Right atrium auricular region (tissue), 2 donors: ENCODE measurements around the gene SLC25A25. TPM values are rescaled to one million over a fixed set of nuclear protein-coding genes. Genes with fewer than 3 reads are reported as not detected.
A peak's percentile ranks its signal among the peaks of the same experiment; 100 is the strongest.
"Not testable (repeated sequence)": the region's sequence is repeated elsewhere in the genome, so short reads cannot be mapped to it uniquely, and the experiment has no call there.

Experiments
- DNase-seq: peaks from one replicate; pipeline ENCODE4 v3.0.0-alpha.2; 2019; ENCODE audit warnings: low spot score
- H3K27ac ChIP-seq, 2 donors: fragments of 200-600 bp; sonication (generic); 1 replicate in 1 of 2; 2 replicates in 1 of 2; pipeline ENCODE4 v1.5.1; 2016 to 2019
- H3K27me3 ChIP-seq, 2 donors: fragments of 200-600 bp; sonication (generic); one replicate each; pipeline versions ENCODE4 v1.5.1 to v1.6.0; 2017 to 2019
- H3K36me3 ChIP-seq: fragments of 200-600 bp; sonication (generic); one replicate; pipeline ENCODE4 v1.5.1; 2016
- H3K4me1 ChIP-seq, 2 donors: fragments of 200-600 bp; sonication (generic); one replicate each; pipeline versions ENCODE4 v1.5.1 to v1.6.0; 2017 to 2019
- H3K4me3 ChIP-seq, 2 donors: fragments of 200-600 bp; sonication (generic); 1 replicate in 1 of 2; 2 replicates in 1 of 2; pipeline ENCODE4 v1.5.1; 2017 to 2019; ENCODE audit warnings: mild to moderate bottlenecking in 1 of 2, moderate library complexity in 1 of 2
- H3K9me3 ChIP-seq, 2 donors: fragments of 200-600 bp; sonication (generic); one replicate each; pipeline ENCODE4 v1.5.1; 2019
- total RNA-seq, 2 donors: library from RNA; depleted of rRNA; stranded (reverse); fragments of >200 nt; gene quantifications; one replicate each; pipeline ENCODE4 v1.1.0, GENCODE V29; 2016
- TF ChIP-seq, protein P1 (sequence below), 2 donors: fragments of 200-600 bp; sonication (generic); IDR thresholded peaks; one replicate each; pipeline ENCODE4 v1.5.1; 2019; ENCODE audit warnings: antibody characterized with exemption in 2 of 2

The SLC25A25 gene
- total RNA-seq, 2 donors from 2014 or later, result 8.2 to 11.8 TPM

DNA sequence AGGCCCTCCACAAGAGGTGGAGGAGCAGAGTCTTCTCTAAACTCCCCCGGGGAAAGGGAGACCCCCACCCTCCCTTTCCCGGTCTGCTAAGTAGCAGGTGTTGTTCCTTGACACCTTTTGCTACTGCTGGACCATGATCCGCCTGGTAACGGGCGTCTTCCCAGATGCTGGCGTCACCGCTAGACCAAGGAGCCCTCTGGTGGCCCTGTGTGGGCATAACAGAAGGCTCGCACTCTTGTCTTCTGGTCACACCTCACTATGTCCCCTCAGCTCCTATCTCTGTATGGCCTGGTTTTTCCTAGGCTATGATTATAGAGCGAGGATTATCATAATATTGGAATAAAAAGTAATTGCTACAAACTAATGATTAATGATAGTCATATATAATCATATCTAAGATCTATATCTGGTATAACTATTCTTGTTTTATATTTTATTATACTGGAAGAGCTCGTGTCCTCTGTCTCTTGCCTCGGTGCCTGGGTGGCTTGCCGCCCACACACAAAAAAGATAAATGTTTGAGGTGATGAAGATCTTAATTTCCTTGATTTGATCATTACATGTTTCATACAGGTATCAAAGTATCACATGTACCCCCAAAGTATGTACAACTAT is 62.1 kb downstream of the SLC25A25 start:
- H3K36me3 ChIP-seq, H3K27ac ChIP-seq, H3K9me3 ChIP-seq, H3K4me3 ChIP-seq, H3K27me3 ChIP-seq: not testable (repeated sequence)
- DNase-seq, result peak; percentile 78
- TF ChIP-seq, protein P1, sequence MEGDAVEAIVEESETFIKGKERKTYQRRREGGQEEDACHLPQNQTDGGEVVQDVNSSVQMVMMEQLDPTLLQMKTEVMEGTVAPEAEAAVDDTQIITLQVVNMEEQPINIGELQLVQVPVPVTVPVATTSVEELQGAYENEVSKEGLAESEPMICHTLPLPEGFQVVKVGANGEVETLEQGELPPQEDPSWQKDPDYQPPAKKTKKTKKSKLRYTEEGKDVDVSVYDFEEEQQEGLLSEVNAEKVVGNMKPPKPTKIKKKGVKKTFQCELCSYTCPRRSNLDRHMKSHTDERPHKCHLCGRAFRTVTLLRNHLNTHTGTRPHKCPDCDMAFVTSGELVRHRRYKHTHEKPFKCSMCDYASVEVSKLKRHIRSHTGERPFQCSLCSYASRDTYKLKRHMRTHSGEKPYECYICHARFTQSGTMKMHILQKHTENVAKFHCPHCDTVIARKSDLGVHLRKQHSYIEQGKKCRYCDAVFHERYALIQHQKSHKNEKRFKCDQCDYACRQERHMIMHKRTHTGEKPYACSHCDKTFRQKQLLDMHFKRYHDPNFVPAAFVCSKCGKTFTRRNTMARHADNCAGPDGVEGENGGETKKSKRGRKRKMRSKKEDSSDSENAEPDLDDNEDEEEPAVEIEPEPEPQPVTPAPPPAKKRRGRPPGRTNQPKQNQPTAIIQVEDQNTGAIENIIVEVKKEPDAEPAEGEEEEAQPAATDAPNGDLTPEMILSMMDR (IDR thresholded peaks at IDR 0.05), result peak; percentile 42 to 56
- H3K4me1 ChIP-seq, result peaks cover 0 to 30% of the 10 kb centered on the region in 2 donors

DNA sequence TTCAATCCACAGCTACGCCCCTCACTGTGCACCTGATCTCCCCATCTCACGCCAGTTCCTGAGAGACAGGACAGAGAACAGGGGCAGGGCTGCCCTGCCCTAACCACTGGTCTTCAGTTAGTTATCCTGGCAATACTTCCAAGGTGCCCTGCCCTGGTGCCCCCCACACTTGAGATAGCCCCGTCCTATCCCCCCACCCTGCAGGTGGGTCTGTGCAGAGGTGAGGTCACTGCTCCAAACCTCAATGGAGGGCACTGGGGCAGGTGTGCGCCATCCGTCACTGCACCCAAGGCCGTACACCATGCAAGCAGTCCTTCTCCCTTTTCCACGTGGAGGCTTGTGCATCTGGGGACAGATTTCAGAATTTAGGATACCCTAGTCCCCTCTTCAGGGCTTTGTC is 62.6 kb downstream of the SLC25A25 start:
- not testable (repeated sequence) for DNase-seq, H3K36me3 ChIP-seq, H3K27me3 ChIP-seq, H3K4me3 ChIP-seq, H3K9me3 ChIP-seq, H3K27ac ChIP-seq
- peaks cover 0 to 24% of the 10 kb centered on the region in 2 donors for H3K4me1 ChIP-seq

DNA sequence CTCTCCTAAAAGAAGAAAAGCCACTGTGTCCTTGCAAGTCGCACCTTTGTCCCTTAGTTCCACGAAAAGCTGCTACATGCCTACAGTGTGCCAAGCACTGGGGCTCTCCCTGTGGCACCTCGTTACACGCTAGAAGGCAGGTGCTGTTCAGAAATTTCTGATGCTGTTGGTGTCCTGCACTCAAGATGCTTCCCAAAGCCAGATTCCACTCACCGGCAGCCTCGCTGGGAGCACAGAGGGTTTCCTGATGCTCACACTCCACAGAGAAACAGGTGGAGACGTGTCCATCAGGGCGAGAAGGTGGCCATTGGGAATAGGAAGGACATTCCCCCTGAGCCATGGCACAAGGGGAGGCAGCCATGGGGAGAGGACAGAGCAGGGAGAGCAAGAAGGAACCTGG is 63.3 kb downstream of the SLC25A25 start:
- H3K27ac ChIP-seq, H3K9me3 ChIP-seq, H3K27me3 ChIP-seq, H3K36me3 ChIP-seq, H3K4me3 ChIP-seq, DNase-seq: not testable (repeated sequence)
- H3K4me1 ChIP-seq, result peaks cover 0 to 17% of the 10 kb centered on the region in 2 donors

DNA sequence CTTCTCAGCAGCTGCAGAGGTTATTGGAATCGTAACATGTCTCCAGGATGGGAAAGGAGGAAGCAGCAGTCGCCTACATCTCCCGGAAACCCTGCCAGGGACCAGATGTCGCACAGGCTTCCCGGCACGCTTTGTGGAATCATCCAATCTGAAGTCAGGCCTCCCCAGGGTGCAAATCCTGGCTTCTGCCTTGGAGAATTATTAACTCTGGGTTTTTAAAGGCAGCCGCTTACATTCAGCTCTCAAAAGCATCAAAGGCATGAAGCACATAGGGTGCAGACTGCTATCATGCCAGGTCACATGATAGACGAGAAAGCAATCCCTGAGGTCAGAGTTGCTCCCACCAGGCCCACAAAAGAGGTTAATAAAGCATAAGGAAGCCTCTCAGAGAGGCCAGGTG is 64.1 kb downstream of the SLC25A25 start:
- not testable (repeated sequence) for H3K4me3 ChIP-seq, H3K27ac ChIP-seq, H3K36me3 ChIP-seq, DNase-seq, H3K9me3 ChIP-seq, H3K27me3 ChIP-seq
- H3K4me1 ChIP-seq, result peaks cover 0 to 11% of the 10 kb centered on the region in 2 donors

DNA sequence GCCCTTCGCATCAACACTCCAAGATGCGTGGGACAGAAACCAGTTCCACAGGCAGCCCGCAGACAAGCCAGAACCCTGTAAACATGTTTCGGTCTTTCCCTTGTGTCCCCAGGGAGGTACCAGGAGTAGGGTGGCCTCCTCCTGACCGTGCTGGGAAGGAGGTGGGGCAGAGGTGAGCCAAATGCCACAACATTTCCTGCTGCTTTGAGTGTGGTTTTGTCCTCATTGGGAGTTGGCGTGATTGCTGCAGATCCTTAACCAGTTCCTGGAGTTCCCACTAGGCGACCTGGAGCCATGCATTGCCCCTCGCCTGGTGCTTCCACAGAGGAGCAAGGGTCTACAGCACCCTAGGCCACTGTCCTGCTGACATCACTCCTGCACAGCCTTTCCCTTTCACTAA is 67.5 kb downstream of the SLC25A25 start:
- not testable (repeated sequence) for H3K4me3 ChIP-seq, H3K4me1 ChIP-seq, H3K36me3 ChIP-seq, H3K27ac ChIP-seq, DNase-seq, H3K27me3 ChIP-seq, H3K9me3 ChIP-seq

DNA sequence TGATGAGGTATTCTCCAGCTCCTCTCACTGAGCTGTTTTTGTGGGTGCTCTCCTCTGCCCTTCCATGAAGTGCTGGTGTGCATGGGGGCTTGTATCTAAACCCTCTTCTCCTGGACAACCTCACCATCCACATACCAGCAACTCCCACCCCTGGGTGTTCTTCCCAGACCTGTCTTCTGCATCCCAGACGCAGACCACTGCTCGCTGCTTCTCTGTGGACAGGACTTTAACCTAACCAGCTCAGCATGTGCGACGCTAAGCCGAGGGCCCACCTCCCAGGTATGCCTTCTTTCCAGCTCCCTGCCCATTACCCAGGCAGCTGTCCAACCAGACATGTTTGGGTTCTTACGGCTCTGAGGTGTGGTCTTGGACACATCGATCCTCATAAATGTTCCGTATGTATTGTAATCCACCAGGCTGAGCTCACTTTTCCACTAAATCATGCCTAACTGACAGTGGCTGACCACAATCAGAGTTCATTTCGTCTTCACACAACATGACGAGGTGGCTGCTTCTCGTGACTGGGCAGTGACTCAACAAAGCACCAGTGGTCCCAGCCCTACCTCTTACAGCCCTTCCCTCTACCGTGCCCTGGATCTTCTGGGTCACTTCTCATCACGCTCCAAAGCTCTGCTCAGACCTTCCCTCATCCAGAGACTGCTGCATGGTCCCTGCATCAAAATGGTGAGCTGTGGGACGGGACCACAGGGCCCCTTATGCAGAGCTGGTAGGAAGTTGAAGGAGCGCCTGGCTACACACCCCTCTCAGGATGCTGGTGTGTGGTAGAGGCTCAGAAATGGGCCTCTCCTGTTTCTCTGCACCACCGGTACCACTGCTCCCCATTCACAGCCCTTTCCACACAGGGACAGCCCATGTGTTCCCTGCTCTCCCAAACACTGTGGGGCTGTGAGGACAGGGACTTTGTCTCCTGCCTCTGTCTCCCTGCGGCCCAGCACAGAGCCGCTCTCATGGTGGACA is 69.1 kb downstream of the SLC25A25 start:
- TF ChIP-seq, protein P1 (IDR thresholded peaks at IDR 0.05), result no peak
- Histone ChIP-seq H3K4me3 (no peak overlapping the region), H3K27me3 (no peaks in the 10 kb centered on the region), H3K9me3 (peaks cover 0 to 4% of the 10 kb centered on the region in 2 donors), H3K36me3 (no peaks in the 10 kb centered on the region), H3K27ac (no peak overlapping the region), H3K4me1 (no peaks in the 10 kb centered on the region)
- no peak for DNase-seq

DNA sequence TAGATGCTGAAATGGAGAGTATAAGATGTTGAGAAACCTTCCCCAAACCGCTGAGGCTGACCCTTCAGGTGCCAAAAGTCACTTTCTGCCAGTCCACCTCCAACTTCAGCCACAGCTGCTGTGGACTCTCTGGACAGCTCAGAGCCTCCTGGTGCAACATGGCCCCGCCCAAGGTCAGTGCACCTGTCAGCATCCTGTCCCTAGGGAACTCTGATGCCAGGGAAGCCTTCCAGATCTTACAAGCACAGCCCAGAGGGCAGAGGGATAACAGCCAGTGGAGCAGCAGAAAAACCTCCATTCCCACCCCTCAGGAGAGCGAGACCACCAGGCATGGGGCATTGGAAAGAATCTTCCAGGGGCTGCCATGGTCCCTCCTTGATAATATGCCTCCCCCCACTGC is 70.0 kb downstream of the SLC25A25 start:
- Histone ChIP-seq H3K36me3 (no peaks in the 10 kb centered on the region), H3K27me3 (no peaks in the 10 kb centered on the region), H3K9me3 (peaks cover 0 to 4% of the 10 kb centered on the region in 2 donors), H3K4me1 (no peaks in the 10 kb centered on the region), H3K4me3 (no peak overlapping the region), H3K27ac (no peak overlapping the region)
- DNase-seq, result no peak
- TF ChIP-seq, protein P1 (IDR thresholded peaks at IDR 0.05), result no peak
